Activated naive CD8-positive, alpha-beta T cell treated with anti-CD3 and anti-CD28 coated beads, Interleukin-2, amount 50 U/mL, for 16 hours (primary cell): ENCODE results near the gene RIPK4.

Source experiments
- DNase-seq: peaks from one replicate; pipeline ENCODE4 v3.0.0-alpha.2; 2020; ENCODE audit warnings: low read depth, low spot score

Gene RIPK4

DNA sequence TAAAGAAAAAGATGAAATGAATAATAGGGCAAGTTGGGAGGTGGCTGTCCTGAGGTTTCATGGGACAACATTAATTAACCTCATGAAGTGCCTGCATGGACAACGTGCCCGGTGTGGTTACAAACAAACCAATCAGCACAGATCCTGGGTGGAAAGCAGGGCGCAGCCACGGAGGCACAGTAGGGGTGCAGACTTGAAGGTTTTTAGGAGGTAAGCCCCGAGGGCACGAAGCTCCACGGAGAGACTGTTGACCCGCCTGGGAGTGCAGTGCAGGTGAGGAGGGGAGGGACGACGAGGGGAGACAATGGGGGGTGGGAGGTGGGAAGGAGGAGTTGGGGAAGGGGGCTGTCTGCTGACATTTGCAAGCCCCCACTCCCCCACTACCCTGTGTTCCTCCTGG is 2.3 kb upstream of the RIPK4 start:
- no peak for DNase-seq

- no peak for DNase-seq
Measured at GRCh38 chr21:41768437-41769042, 1.7 kb upstream of the RIPK4 start.

- no peak for DNase-seq
Measured at GRCh38 chr21:41767606-41768436, 969 bp upstream of the RIPK4 start.

DNA sequence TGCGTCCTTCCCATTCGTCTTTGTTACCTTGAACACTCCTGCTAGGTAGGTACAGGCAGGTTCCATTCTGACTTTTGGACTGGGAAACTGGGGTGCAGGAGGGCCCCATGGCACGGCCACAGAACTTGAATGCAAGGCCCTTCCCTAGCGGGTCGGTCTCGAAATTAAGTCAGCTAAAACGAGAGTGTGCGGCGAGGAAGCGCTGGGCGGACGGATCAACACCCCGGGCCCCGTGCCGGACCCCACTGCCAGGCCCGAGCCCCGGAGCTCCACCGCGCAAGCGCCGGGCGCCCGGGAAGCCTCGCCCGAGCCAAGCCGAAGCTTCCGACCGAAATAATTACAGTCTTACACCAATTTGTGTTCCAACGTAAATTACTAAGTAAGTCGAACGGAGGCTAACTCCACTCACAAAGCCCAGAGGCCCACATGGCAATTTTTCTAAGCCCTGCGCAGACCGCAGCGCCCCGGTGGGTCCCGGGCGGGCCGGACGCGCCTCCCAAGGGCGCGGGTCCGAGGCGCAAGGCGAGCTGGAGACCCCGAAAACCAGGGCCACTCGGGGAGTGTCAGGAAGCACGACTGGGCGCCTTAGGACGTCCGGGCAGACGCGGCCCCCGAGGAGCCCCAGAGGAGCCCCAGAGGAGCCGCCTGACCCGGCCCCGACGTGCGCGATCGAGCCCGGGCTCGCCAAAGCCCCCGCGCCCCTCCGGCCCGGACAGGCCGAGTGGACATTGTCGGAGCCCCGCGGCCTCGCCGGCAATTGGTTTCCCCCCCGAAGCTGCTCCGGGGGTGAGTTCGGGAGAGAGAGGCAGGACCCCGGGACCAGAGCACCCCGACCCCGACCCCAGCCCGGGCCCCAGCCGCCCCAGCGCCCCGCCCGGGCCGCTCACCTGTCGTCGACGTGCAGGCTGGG is 624 bp downstream of the RIPK4 start:
- no peak for DNase-seq

- DNase-seq: no peak
Measured at GRCh38 chr21:41765420-41765821, 1.4 kb downstream of the RIPK4 start.

DNA sequence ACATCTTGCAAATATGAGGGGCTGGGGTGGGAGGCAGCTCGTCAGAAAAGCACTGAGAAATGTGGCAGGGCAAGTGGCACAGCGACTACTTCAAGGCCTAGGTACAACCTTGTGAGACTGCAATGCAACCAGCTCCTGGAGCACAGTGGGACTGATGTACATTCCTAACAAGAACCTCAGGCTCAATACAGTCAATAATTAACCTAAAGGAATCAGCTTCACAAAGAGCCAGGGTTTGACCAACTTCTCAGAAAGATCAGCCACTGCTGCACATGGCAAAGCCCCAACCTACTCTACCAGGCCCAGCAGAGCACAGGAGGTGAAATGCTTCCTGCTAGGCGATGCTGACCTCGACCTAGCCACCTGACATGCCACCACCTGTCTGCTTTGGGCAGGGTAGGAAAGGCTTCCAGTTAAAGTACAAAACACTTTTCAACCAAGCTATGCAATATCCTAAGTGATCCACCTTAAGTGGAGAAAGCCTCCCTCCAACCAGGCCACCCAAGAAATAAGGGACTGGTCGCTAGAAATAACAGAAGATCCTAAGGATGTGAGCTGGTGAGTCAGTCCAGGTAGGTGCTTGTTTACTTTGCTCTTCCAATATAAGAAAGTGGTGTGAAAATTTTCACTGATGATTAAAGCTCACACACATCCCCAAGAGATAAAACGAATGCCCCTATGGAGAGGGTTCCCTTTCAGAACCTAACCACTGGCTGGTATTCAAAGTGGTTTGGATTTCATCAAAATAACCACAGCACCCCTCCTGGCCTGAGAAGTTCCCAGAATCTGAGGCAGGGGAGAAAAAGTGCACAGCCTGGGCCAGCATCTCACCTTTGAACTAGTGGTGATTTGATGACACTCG is 2.1 kb downstream of the RIPK4 start:
- no peak for DNase-seq

GRCh38 chr21:41763996-41764395 is 2.9 kb downstream of the RIPK4 start:
- no peak for DNase-seq

DNA sequence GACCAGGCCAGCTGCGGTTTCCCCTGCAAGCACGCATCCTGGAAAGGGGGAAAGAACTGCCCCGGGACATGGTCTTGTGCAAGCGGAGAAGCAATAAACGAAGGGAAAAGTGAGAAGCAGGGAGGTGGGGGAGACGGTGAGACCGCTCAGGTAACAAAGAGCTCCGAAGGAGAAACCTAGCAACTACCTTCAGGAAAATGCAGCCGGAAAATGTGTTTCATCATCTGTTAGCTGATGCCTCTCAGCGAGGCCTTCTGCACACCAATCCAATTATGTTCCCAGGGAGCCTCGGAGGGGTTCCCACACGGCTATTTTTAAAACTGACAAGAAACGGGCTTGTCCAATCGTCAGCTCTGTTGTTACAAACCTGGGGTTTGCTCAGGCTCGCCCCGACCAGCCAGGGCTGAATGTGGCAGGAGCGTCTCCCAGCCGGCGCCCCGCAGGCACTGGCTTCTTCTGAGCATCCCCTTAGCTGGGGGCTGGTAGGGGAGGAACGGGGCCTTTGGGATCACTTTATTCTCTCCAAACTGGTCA is 3.4 kb downstream of the RIPK4 start:
- no peak for DNase-seq

- no peak for DNase-seq
Measured at GRCh38 chr21:41762753-41763152, 4.1 kb downstream of the RIPK4 start.

- no peak for DNase-seq
Measured at GRCh38 chr21:41761934-41762635, 4.8 kb downstream of the RIPK4 start.

DNA sequence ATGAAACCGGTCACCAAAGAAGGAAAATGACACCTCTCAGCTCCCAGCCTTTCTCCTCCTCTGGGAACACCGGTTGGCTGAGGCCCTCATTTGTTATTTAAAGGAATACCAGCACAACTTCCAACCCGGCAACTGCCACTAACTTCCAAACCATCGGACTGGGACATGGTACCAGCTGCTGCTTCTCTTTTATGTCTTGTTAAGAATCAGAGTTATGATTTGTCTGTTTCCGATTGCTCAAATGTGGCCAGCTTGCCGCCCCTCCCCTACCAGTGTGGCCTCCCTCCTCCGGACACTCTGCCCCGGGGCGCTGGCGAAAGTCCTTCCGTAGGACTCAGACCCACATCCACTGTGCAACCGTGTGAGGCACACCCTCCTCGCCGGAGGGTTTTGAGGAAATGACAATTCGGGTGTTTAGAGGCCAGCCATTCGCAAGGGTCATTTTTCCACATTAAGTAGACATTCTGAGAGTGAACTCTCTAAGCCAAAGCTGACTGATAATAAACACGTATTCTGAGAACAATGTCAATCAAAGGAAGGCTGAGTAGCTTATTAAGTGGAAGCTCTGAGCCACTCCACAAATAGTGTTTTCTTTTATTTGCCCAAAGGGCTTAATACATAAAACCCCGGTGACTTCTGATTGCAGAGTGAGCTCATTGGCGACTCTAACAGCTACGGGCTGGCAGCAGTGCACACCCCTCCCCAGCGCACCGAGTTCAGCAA is 5.5 kb downstream of the RIPK4 start:
- DNase-seq: no peak

GRCh38 chr21:41760411-41760810 is 6.4 kb downstream of the RIPK4 start:
- no peak for DNase-seq

GRCh38 chr21:41759926-41760325 is 6.9 kb downstream of the RIPK4 start:
- no peak for DNase-seq

GRCh38 chr21:41759214-41759840 is 7.5 kb downstream of the RIPK4 start:
- no peak for DNase-seq

- no peak for DNase-seq
Measured at GRCh38 chr21:41758550-41758949, 8.3 kb downstream of the RIPK4 start.

DNA sequence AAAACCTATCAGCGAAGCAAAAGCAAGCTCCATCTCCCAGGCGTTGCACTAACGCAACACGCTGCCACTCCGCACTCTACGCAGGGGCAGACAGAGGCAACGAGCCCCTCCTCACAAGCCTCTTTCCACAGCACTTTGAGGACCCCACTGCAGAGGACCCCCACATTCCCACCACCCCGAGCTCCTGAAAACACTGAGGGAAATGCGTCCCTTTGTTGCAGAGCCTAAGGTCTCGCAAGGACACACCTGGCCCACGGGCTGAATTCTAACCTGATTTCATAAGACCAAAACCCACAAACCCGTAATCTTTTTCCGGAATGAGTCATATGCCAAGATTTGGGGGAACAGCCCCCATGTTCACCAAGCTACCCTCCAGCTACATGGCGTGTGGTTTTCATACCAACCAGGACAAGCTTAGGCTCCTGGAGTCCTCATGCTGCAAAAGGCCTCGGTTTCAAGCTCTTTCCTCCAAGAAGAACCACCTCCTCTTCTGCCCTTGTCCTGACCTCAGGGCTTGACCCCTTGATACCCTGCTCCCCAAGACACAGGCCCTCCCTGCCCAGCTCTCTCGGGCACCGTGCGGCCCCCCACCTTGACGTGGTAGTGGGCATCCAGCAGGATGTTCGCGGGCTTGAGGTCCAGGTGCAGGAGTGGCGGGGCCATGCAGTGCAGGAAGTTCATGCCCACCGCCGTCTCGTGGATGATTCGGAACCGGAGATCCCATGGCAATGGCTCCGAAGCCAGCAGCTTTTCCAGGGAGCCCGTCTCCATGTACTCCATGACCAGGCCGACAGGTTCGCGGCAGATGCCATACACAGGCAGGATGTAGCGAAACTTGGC is 10.7 kb downstream of the RIPK4 start:
- no peak for DNase-seq

DNA sequence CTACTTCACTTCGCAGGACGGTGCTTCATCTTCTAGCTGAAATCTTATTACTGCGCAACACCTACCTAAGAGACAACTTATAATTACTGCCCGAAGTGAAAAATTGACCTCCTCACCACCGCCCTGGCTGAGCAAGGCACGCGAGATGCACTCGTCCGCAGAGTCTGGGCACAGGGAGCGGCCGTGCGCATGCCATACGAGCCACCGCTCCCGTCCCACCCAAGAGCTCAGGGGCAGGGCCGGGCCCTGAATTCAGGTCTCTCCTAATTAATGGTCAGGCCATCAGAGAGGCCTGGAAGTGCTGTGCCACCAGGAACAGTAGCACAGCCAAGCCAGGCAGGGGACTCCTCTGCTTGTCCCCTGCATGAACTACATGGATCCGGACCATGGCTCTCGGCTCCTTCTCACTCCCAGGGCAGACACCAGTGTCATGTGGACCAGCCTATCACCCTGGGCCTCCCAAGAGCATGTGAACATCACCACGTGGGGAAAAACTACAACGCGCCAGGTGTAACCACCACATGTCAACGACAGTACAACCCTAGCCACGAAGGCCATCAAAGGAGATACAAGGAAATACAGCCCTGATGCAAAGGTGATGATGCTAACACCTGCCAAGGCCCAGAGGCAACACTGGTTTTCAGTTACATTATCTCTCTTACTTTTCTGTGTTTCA is 11.5 kb downstream of the RIPK4 start:
- no peak for DNase-seq

DNA sequence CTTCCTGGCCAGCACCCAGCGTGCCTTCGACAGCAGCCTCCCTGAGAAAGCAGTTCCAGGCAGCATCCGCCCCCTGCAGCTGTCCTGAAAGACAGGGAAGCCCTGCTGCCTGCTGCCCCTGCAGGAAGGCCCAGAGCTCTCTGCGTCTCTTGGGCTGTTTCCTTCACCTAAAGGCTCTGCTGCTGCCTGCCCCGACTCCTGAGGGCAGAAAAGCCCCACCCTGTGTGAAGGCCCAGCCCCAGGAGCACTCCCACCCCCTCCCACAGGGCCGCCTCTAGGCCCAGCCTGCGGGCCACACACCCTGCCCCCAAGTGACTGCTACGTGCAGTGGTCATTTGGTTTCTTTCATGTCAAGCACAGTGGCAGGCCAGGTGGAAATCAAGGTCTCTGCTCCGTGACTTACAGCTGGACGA is 12.4 kb downstream of the RIPK4 start:
- no peak for DNase-seq
